Stimulated activated CD4-positive, alpha-beta T cell treated with anti-CD3 and anti-CD28 coated beads, TNF-alpha, amount 100 ng/mL, for 24 hours (primary cell): ENCODE measurements around the gene KIAA0930.
"Not testable (repeated sequence)": the region's sequence is repeated elsewhere in the genome, so short reads cannot be mapped to it uniquely, and the experiment has no call there.

Source experiments
- DNase-seq, 3 experiments: peaks; one replicate each; pipeline ENCODE4 v3.0.0-alpha.2; 2020; ENCODE audit warnings: low read depth in 3 of 3

KIAA0930 gene

DNA sequence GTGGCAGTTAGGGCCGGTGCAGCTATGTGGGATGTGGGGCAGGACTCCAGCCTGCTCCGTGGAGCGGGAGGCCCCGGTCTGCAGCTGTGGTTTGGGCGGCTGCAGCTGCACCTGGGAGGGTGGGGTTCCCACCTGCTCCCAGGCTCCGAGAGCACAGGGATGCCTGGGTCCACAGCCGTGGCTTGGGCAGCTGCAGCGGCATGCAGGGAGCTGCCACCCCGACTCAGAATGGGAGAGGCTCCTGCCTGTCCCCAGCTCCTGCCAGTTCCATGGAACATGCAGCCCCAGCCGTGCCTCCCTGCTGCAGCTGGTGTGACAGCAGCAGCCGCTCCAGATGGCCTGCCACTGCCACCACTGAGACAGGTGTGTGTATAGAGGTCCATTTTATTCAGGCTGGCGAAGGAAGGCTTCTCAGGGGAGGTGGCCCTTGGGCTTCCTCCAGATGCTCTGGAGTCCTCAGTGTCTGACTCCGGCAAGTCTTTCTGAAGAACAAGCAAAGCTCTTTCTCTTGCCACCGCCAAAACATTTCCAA lies 22.3 kb upstream of the KIAA0930 start:
- DNase-seq = no peak

DNA sequence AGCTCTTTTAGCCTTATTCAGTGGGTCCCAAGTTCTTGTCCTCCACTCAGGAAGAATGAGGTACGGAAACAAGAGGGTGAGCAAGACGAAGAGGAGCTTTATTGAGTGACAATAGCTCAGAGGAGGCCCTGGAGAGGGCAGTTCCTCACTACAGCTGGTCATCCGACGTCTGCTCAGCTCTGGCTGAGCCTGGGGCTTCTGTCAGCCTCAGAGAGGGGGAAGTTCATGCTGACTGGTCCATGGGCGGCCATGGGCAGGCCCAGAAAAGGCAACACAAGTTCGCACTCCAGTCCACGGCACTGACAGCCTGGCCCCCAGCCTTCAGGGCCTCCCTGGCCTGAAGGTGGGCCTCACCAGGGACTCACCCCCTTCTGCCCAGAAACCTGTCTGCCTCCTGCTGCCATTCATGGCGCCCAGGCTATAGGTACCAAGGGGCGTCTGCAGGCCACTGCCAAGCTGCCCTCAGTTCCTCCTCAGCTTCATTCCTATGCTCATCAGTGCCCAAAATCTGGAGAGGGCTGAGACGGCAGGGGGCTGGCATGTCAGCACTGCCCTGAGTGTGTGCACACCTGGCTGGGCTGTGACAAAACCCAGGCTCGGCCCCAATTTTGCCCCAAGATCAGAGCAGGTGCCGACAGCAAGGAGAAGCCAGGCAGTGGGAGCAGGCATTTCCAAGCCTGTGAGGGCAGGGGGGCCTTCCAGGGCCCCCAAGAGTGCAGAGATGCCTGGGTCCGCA lies 21.7 kb upstream of the KIAA0930 start:
- DNase-seq = no peak

DNA sequence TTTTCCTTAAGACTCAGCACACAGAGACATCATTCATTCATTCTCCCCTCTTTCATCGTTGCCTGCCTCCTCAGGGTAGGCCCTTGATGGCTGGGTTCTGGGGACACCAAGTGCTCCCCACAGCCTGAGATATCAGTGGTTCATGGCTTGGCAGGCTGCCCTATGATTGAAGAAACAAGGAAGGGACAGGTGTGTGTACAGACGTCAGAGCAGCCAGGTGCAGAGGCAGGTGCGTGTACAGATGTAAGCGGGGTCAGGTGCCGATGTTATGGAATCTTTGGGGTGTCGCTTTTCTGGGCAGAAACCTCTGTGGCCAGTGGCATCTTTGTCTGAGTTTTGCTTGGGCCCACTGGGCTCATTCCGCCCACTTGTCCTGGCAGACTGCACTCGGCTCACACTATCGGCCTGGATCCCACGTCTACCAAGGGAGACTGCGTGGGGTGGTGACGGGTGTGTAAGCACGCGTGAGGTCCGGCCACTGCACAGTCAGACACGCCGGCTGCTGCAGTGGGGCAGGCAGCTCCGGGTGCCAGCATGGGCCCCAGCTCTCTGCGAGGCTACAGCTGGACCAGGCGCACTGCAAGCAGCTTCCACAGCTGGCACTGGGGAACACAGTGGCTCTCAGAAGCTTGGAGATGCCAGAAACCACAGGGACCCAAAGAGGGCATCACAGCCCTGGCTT lies 20.9 kb upstream of the KIAA0930 start:
- DNase-seq = no peak

DNA sequence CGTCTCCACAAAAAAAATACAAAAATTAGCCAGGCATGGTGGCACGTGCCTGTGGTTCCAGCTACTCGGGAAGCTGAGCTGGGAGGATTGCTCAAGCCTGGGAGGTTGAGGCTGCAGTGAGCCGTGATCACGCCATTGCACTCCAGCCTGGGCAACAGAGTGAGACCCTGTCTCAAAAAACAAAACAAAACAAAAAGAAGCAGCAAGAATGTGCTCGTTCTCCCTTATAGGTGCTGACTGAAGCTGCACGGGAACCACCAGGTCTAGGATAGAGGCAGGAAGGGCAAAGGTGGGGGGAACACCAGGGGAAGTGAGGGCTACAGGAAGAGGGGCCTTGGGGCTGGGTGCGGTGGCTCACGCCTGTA lies 19.7 kb upstream of the KIAA0930 start:
- not testable (repeated sequence) for DNase-seq

DNA sequence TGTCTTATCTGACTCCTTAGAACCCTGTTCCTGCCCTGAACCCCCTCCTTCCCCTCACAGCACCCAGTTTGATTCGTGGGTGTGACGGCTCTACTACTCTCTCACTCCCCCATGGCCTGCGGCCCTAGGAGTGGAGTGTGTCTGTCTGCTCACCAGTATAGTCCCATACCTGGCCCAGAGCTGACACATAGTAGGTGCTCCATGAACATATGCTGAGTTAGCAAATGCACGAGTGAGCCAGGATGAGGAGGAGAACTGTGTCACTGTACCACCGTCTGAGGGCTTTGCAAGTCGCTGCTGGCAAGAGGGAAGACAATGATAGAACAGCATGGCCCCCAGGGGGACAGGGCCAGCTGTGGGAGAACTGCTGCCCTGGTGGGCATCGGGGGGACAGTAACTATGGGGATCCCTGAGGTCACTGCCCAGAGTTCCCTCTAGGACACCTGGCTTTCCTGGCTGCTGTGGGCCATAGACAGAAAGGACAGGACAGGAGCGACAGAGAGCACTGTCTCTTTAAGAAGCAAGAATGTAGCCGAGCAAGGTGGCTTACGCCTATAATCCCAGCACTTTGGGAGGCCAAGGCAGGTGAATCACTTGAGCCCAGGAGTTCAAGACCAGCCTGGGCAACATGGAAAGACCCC lies 19.2 kb upstream of the KIAA0930 start:
- DNase-seq = no peak

DNA sequence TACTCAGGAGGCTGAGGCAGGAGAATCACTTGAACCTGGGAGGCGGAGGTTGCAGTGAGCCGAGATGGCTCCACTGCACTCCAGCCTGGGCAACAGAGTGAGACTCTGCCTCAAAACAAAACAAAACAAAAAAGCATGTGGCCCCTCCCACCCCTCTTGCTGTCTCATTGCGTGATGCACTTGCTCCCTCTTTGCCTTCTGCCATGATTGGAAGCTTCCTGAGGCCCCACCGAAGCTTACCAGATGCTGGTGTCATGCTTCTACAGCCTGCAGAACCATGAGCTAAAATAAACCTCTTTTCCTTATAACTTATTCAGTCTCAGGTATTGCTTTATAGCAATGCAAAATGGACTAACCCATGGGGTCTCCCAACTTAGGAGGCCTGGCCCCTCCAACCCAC lies 17.2 kb upstream of the KIAA0930 start:
- DNase-seq = not testable (repeated sequence)

DNA sequence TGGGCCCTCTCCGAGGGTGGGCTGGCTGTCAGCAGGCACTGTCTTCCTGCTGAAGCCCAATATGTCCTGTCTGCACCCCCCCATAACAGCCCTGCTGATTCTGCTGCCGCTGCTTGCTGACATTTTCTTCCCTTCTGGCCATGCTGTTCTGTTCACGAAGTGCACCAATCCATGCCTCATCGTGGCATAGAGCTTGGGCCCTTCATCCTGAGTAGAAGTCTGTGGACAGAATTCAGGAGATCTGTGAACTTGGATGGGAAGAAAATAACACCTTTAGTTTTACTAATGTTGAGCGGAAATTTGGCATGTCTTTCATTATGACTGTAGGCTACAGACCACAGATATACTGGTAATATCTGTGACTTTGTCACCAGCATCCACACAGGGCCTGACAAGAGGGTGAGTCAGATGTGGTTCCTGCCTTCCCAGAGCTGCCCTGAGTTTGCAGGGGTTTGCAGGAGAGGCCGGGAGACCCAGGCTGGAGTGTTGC lies 14.1 kb upstream of the KIAA0930 start:
- DNase-seq = no peak

DNA sequence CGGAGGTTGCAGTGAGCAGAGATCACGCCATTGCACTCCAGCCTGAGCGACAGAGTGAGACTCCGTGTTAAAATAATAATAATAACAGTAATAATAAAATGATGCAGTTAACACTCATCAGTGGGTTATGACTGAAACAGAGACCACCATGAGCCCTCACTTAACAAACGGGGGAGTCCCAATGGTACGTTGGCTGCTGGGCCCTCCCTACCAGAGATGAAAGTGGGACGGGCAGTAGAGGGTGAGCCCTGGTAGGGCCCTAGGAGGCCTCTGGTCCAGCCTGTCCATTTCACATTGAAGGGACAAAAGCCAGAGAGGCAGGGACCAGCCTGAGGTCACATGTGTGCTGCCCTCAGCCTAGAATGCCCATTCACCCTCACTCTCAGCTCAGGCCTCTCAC lies 13.7 kb upstream of the KIAA0930 start:
- DNase-seq = no peak

DNA sequence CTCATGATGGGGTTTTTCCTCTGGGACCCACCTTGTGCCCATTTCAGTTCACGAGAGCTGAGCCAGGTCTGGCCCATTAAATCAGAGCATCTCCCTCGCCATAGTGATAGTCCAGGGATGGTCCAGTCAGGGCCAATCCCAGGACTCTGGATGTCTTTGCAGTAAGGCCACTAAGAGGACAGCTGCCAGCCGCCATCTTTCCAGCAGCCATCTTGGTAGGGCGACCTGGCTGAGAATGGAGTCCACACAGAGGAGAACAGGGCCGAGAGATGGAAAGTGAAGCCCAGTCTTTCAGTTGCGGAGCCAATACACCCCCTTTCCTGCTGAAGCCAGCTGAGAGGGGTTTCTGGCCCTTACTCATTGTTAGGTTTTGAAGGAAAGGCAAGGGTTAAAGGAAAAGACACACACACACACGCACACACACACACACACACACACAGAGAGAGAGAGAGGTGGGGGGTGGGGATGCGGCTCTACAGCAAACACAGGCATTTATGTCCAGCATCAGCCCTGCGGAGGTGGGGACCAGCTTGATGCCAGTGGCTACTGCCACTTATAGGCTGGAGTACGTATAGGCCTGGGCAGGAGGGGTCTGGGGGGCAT lies 12.4 kb upstream of the KIAA0930 start:
- no peak for DNase-seq

DNA sequence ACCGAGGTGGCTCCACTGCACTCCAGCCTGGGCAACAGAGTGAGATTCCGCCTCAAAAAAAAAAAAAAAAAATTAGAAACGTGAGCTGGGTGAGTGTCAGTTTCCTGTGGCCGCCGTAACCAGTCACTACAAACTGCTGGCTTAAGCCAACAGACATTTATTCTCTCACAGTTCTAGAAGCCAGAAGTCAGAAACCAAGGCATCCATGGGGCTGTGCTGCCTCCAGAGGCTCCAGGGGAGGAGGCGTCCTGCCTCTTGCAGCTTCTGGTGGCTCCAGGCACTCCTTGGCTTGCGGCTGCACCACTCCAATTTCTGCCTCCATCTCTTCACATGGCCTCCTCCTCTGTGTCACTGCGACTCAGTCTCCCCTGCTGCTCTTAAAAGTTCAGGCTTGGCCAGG lies 11.1 kb upstream of the KIAA0930 start:
- no peak for DNase-seq

DNA sequence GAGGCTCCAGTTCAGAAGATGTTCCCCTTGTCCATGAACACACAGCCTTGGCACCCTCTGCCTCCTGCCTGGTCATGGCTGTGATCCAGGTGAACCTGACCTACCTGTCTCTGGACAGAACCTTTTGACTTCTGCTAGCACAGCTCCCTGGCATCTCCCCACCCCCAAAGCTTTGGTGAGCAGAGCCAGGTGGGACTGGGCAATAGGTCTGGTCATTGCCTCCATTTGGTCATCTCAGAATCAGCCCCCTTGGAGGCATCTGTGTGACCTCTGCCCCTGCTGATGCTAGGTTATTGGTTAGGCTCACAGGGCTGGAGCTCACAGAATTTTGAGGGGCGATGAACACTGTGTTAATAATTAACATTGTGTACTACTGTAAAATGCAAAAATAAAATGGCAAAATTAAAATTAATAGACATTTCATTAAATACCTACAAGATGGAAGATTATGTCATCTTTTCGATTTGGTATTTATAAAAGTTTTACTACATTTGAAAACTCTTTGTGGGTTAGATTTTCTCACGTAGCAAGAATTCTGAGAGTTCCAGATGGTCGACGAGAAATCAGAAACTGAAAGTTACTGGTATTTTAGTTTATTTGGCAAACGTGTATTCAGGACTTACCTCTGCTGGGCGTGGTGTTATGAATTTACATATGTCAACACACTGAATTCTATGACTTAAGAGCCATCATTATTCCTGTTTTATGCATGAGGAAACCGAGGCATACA lies 8.3 kb upstream of the KIAA0930 start:
- no peak for DNase-seq

DNA sequence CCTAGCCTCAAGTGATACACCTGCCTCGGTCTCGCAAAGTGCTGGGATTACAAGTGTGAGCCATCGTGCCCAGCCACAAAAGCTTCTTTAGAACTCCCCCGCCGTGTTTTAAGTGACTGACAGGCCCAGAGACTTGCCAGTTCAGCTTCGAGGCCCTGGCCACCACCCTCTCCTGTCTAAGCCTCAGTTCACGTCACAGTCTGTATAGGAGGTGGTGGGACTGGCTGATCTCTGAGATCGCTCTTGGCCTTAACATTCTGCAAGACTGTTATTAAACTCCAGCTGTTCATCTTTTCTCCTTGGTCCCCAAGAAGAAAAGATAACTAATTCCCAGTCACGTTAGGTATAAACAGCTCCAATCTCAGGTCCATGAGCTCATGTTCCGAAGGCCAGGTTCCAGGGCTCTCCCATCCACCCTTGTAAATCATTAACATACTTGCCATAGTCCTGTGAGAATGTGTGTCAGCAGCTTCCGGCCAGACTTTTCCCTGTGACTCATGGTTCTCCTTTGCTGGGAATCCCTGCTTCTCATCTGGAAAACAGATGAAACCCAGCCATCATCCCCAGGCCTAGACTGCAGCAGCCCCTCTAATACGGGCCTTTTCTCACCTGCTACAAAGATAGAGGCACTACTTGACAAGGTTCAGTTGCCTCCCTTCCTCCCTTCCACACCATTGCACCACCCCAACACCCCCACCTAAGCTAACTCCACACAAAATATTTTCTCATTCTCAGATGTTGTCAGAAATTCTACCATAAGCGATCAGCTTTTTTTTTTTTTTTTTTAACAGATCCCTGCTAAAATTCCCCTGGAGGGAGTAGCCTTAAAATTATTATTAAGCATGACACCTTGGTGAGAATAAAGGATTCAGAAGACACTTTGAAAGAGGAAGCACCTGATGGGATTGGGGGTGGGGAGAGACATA lies 5.6 kb upstream of the KIAA0930 start:
- no peak for DNase-seq

DNA sequence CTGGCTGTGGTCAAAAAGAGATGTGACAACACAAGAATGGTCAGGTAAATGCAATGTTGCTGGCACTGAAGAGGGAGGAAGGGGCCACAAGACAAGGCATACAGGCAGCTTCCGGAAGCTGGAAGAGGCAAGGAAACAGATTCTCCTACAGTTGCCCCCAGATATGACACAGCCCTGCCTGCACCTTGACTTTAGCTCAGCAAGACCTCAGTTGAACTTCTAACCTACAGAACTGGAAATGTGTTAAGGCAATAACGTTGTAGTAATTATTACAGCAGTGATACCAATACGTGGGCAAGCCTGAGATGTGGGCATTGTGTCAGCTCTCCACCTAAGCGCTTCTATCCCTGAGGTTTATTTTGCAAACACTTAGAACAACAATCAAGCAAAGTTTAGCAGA lies 4.2 kb upstream of the KIAA0930 start:
- no peak for DNase-seq

DNA sequence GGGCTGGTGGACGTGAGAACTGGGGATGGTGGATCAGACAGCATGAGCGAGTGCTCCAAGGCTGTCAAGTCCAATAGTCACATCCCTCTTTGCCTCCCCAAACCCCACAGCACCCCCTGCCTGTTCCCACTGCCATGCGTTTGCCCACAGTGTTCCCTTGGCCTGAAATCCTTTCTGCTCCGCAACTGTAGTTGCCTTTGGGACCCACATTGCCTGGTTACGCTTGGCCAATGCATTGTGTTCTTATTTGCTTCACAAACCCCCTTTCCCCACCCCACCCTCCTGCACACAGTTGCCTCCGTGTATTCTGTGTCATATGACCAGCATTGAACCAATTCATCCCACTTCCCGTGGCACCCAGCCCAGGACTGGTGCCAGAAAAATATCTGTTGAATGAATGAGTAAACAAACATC lies 2.1 kb upstream of the KIAA0930 start:
- DNase-seq = no peak

DNA sequence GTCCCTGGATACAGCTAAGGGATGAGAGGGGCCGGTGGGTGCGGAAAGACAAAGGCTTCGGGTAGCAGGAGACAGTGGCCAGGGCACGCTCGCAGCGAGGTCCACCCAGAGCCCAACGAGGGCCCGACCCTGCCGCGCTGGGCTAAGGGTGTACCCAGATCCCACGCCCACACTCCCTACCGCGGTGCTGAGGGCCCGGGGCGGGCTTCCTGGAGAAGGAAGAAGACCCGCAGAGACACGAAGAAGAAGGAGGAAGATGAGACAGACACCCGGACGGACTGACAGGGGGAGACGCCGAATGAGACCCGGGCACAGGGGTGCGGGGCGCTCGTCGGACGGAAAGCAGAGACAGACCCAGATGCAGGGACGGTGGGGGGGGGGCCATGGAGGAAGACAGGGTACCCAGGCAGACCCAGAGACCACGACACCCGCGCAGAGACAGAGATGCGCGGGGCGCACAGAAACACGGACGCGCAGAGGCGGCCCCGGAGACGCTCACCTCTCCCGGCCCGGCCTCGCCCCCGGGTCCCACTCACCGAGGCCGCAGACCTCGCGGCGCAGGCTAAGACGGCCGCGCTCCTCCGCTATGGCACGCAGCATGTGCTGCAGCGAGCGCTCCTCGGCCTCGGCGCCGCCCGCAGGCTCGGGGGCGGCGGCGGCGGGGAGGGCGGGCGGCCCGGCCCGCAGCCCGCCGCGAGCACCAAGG lies 437 bp downstream of the KIAA0930 start:
- DNase-seq = peak in 1 of 3 experiments; percentile 26

DNA sequence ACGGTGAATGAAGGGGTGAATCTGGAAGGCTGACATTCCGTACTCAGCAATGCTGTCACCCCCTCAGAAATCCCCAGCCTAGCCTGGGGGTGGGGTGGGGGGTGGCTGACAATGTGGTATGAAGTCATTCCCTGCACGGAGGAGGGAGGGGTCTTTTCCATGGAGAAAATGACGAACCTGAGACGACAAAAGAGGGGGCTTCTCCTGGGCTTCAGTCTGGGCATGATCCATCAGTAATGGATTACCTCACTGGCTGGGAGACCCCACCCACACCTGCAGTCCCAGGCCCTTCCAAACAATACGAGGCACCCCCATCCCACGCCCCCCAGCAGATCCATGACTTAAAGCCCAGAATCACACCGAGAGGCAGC lies 1.0 kb downstream of the KIAA0930 start:
- no peak for DNase-seq

DNA sequence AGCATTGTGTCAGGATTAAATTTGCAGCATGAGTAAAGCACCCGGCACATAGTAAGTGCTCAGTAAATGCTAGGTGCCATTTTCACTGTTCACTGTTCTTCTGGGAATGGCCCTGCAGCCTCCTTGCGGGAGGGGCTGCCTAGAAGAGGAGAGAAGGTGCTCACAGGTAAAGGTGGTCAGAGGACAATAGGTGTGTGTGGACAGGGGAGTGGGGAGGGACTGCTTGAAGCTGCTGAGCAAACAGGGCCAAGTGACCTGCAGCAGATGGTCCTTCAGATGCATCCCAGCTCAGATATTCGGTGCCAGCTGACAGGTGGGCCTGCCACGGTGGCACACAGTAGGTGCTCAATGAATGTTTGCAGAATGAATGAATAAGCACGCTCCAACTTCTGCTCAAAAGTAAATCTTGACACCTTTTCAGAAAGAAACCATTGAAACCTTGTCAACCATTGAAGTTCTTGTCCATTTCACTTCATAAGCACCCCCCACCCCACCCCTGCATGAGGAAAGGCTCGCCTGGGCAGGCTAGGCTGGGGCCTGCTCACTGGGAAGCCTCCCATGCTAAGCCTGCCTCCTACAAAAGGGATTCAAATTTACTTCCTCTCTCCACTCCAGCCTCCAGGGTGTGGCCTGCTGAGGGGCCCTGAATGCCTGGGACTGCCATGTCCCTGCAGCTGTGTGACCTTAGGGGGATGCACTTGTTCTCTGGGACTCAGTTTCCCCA lies 1.6 kb downstream of the KIAA0930 start:
- no peak for DNase-seq

DNA sequence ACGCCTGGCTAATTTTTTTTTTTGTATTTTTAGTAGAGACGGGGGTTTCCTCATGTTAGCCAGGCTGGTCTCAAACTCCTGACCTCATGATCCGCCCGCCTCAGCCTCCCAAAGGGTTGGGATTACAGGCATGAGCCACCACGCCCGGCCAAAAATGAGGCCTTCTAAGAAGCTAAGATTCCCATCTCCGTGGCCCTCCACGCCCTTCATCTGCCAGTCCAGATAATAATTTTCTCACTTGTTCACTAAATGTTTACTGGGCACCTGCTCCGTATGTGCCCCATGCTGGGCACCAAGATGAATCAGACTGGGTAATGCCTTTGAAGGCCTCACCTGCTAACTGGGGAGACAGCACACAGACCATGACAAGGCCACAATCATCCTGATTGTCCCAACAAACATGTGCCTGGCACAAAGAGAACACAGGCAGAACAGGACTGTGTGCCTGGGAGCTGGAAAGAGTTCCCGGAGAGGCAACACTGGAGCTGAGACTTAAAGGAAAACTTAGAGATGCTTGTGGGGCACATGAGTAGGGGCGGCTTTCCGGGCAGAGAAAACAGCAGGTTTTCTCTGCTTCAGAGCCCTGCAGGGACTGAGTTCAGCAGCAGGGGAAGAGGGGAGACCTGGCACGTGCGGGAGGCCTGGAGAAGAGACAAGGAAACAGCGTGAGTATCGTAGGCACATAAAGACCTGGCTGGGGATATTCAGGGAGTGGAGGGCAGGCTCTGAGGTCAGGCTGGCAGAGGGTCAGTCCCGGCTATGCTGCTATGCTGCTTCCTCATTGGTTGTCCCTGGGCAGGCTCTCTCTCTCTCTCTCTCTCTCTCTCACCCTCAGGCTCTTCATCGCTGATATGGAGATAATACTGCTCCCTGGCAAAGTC lies 2.4 kb downstream of the KIAA0930 start:
- DNase-seq = no peak
